ENCODE results near the gene PROKR1.

GRCh38 chr2:68594041-68594440, 49.3 kb upstream of the PROKR1 start:
- TF ChIP-seq CTCF (IDR thresholded peaks at IDR 0.05) (no peak), POLR2A (IDR thresholded peaks at IDR 0.05; ENCODE audit: low read length) (no peak), MAFK (IDR thresholded peaks at IDR 0.05; ENCODE audit: partially characterized antibody) (no peak), MAX (IDR thresholded peaks at IDR 0.05) (no peak), RNF2 (IDR thresholded peaks at IDR 0.05; ENCODE audit: borderline replicate concordance, low read depth) (no peak), EP300 (IDR thresholded peaks at IDR 0.05) (no peak), MAZ (IDR thresholded peaks at IDR 0.05; ENCODE audit: borderline replicate concordance, low read depth, low read length) (no peak), ESRRA (IDR thresholded peaks at IDR 0.05; ENCODE audit: borderline replicate concordance, low read length) (no peak), USF2 (IDR thresholded peaks at IDR 0.05) (no peak), RFX5 (IDR thresholded peaks at IDR 0.05) (no peak), BHLHE40 (IDR thresholded peaks at IDR 0.05; ENCODE audit: low read depth, low read length) (no peak), NR3C1 (IDR thresholded peaks at IDR 0.05) (no peak), EHMT2 (IDR thresholded peaks at IDR 0.05; ENCODE audit: low read depth) (no peak)
- TF ChIP-seq, protein P1, sequence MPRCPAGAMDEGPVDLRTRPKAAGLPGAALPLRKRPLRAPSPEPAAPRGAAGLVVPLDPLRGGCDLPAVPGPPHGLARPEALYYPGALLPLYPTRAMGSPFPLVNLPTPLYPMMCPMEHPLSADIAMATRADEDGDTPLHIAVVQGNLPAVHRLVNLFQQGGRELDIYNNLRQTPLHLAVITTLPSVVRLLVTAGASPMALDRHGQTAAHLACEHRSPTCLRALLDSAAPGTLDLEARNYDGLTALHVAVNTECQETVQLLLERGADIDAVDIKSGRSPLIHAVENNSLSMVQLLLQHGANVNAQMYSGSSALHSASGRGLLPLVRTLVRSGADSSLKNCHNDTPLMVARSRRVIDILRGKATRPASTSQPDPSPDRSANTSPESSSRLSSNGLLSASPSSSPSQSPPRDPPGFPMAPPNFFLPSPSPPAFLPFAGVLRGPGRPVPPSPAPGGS (IDR thresholded peaks at IDR 0.05) = no peak
